Measurements from ENCODE around the gene TMEM191C.
"Not testable (repeated sequence)": the region's sequence is repeated elsewhere in the genome, so short reads cannot be mapped to it uniquely, and the experiment has no call there.

Gene TMEM191C

DNA sequence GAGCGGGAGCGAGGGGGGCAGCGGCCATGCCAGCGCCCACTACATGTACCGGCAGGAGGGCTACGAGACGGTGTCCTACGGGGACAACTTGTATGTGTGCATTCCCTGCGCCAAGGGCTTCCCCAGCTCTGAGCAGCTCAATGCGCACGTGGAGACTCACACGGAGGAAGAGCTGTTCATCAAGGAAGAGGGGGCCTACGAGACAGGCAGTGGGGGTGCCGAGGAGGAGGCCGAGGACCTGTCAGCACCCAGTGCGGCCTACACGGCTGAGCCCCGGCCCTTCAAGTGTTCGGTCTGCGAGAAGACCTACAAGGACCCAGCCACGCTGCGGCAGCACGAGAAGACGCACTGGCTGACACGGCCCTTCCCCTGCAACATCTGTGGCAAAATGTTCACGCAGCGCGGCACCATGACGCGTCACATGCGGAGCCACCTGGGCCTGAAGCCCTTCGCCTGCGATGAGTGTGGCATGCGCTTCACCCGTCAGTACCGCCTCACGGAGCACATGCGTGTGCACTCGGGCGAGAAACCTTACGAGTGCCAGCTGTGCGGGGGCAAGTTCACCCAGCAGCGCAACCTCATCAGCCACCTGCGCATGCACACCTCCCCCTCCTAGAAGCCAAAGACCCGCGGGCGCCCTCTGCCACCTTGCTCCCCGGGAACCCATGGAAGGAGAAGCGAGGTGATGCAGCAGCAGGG lies 20.9 kb upstream of the TMEM191C start:
- no peak for FAIRE-seq

DNA sequence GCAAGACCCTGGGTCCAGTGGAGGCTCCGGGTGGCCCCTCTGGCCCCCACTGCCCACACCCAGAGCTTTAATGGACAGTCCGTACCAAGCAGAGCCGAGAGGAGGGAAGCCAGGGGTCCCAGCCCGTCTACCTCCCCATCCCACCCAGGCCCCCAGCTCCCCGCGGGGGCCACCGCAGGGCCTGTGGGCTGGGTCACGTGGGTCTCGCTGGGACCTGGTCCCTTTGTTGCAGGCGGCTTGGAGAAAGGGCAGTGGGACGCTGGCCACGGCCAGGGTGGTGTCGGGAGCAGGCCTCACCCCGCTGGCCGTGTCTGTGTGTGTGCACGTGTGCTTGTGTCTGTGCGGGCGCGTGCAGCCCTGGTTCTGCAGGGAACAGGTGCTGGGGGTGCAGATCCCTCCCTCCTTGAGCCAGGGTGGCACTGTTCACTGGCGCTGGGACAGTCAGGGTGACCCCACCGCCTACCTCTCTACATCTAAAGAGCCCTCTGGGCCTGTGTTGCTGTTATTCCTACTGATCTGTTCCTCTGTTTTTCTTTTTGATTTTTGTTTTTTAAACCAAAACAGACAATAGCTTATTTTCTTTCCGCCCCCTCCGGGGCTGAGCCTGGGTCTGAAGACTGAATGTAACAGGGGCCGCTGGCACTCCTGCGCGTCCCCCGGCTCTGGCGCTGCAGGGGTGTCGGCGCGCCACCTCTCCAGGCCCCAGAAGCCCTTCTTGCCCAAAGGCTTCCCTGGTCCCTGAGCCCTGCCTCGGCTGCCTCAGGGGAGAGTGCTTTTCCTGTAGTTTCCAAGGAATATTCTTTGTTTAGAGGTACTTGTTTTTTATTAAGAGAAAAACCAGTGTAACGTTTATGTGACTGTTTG lies 20.1 kb upstream of the TMEM191C start:
- no peak for FAIRE-seq

DNA sequence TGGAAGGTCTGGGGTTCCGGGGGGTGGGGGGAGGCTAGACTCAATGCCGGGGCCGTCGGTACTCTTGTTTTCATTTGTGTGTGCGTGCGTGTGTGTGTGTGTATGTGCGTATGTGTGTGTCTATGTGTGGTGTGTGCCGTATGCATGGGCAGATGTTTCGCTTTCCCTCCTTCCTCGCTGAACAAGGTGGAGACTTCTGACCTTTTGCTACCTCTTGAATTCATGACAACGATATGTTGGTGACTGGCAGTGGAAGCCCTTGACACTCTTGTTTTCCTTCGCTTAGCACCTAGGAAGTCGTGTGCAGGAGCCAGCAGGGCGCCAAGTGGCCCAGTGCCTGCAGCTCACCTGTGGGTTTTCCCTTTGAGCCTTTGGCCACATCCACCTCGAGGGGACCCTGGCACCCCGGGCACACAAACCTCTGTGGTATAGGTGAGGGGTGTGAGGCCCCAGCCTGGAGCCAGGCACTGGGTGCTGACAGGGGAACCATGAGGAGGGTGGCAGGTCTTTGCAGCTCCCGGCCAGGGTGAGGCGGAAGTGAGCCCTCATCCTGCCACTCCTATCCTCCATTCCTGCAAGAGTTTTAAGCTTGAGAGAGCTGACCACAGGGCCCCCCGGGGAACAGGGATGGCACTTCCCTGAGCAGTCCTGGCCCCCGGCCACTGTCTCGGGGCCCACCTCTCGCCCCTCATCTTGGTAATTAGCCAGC lies 19.3 kb upstream of the TMEM191C start:
- no peak for FAIRE-seq

DNA sequence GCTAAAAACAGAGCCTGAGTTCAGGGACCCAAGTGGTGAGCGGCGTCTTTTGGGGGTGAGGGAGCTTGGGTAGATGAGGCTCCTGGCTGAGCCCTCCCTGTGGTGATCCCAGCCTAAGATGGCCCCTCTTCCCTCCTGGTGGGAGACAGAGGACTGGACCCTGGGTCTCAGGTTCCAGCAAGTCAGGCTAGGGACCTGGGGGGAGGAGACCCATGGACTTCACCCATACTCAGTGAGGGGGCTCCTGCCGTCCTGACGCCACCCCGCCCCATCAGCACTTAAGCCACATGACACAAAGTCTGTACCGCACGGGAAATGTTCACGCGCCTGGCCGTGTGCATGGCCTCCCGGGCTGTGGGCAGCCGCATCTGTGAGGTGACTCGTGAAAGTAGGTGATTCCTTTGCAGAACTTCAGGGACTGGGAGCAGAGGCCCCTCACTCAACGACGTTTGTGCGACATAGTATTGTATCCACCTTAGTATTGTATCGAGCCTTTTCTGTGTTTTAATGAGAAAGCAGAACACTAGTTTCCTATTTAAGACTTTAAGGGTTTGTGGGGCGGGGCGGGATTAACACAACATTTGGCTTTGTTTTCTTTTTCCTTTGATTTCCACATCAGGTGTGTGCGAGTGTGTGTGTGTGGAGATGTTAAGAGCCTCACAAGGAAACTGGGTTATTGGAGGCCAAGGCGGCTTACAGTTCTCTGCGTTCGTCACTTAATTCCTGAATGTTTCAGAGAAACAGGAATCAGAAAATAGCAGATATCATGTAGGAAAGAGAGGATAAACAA lies 18.4 kb upstream of the TMEM191C start:
- no peak for FAIRE-seq

DNA sequence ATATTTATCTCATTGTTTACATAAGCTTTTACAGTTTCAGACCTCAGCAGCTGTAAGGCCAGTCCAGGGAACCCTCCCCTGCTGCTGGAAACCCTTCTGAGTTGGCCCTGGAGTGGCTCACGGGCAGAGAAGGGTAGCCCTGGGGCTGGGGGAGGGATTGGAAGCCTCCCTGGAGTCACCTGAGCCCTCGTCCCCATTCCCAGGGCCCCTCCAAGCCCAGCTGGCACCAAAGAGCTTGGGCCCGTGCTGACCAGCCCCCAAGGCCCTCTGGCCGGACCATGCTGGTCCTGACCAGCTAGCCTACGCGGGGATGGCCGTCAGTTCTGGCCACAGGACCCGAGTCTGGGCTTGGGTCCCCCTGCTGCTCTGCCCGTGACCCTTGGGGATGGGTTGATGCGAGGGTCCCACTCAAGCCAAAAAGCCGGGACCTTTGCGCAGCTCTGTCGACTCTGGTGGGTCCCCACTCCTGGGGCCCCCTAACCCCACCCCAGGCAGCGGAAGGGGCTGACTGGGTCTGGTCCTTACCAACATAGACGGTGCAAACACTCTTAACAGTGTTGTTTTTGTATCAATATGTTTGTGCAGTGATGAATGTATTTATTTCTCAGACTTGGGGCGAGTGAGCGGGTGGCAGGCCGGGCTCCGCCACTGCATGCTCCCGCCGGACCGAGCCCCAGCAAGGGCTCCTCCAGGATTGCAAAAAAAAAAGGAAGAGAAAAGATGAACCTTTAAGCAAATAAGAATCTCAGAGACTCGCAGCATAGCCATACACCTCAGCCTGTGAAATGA lies 17.5 kb upstream of the TMEM191C start:
- no peak for FAIRE-seq

DNA sequence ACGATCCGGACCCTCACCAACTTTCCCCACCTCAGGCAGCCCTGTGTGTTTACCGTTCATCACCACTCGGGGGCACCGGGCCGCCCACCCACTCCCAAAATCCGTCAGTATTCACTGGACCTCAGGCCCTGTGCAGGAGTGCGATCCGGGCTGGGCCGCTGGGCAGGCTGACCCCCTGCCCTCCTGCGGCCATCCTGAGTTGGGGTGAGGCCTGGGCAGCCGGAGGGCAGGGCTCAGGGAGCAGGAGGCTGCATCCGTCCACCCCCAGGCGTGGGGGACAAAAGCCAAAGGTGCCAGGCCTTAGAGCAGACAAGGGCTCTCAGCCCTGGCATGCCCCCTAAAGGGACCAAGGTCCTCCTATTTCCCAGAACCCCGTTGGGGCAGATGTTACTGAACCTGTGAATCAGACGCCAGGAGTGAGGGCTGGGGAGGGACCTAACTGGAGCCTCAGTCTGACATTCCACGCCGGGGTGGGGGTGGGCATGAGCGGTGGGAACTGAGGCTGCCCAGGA lies 16.8 kb upstream of the TMEM191C start:
- FAIRE-seq, result no peak

DNA sequence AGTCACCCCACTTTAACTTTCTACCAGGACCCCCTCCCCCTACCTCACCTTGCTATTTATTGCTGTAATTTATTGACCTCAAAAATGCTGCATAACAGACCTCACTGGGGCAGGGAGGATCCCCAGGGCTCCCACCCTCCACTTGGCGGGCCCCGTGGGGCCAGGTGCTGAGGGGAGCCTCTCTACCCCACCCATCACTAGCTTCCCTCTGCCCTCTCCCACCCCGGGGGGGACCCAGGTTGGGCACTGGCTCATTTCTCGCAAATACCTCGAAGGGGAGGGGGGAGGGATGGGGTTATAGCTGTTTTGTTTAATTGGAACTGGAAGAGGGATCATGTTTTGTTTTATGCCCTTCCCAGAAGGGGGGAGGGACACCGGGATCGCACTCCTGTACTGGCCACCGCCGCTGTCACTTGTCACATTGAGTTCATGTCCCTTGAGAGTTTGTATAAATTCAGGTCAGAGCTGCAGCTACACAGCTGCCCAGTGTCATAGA lies 16.3 kb upstream of the TMEM191C start:
- no peak for FAIRE-seq

DNA sequence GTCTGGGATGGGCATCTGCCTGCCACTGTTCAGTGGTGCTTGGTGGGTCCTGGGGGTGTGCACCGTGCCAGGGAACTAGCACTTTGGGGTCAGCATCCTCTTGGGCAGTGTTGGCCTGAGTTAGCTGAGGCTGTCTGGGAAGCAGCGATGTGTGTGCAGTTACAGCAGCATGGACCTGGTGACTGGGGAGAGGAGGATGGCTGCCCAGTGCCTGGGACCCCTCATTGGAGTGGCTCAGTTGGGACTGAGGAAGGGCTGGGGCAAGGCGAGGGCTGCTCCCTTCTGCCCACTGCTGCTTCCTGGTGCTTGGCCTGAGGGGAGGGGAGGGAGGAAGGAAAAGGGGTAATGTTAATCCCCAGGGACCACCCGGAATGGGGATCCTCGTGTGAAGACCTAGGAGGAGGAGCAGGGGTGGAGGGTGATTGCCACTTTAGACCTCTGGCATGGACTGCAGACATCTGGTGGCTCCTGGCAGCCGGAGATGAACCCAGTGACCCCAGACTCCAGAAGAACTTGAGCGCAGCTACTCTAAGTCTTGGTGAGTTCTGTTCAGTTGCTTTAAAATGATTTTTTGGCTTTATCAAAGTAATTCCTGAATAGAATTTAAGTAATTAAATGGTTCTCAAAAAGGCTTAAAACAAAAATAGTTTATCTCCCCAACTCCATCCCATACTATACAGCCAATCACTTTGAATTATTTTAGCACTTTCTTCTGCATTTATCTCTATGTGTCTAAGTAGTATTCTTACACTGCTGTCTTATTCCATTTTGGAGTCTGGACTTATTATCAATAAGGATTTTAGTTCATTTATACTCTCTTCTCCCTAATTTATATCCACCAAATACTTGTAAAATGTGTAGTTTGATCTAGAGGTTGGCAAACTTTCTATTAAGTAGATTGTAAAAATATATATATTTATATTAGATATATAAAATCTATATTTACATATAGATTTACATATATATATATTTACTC lies 15.4 kb upstream of the TMEM191C start:
- no peak for FAIRE-seq

DNA sequence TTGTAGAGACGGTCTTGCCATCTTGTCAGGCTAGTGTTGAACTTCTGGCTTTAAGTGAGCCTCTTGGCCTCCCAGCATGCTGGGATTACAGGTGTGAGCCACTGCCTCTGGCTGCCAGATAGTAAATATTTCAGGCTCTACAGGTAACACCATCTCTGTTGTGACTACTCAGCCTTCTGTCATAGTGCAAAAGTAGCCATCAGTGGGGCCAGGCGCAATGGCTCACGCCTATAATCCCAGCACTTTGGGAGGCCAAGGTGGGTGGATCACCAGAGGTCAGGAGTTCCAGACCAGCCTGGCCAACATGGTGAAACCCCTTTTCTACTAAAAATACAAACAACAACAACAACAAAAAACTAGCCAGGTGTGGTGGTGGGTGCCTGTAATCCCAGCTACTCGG lies 14.5 kb upstream of the TMEM191C start:
- not testable (repeated sequence) for FAIRE-seq

DNA sequence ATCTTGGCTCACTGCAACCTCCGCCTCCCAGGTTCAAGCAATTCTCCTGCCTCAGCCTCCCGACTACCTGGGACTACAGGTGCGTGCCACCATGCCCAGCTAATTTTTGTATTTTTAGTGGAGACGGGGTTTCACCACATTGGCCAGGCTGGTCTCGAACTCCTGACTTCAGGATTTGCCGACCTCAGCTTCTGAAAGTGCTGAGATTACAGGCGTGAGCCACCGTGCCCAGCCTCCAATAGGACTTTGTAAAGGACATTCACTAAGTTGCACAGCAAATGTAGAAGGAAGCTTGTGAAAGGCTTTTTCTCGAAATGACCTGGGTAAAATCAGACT lies 12.2 kb upstream of the TMEM191C start:
- not testable (repeated sequence) for FAIRE-seq

DNA sequence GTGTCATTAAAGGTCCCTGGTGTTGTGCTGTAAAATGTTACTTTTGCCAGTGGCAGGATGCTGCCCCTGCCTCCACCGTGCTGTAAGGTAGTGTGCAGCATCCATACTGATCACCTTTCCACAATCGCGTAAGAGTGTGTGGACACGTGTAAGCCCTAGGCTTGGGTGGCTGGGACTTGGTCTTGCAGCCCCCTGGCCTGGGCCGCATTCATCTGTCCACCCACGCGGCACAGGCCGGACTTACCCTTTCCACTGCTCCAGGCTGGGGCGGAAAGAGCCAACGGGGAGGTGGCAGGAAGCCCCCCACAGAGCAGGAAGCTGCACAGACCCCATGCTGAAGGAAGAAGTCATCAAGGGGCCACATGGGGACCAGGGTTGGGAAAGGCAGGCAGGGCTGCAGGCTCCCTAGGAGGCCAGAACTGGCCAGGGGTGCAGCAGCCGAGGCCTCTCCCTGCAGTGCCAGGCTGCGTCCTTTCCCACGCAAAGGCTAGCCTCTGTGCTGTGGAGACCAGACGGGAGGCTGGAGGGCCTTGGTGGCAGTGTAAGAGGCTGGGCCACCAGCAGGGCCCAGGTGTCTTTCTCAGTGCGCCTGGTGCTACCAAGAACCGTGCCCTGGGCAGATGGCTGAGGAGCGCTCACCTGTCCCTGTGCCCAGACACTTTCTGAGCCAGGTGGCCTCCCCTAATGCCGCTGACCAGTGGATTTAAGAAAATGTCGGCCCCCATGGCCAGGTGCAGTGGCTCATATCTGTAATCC lies 11.7 kb upstream of the TMEM191C start:
- FAIRE-seq, result no peak

DNA sequence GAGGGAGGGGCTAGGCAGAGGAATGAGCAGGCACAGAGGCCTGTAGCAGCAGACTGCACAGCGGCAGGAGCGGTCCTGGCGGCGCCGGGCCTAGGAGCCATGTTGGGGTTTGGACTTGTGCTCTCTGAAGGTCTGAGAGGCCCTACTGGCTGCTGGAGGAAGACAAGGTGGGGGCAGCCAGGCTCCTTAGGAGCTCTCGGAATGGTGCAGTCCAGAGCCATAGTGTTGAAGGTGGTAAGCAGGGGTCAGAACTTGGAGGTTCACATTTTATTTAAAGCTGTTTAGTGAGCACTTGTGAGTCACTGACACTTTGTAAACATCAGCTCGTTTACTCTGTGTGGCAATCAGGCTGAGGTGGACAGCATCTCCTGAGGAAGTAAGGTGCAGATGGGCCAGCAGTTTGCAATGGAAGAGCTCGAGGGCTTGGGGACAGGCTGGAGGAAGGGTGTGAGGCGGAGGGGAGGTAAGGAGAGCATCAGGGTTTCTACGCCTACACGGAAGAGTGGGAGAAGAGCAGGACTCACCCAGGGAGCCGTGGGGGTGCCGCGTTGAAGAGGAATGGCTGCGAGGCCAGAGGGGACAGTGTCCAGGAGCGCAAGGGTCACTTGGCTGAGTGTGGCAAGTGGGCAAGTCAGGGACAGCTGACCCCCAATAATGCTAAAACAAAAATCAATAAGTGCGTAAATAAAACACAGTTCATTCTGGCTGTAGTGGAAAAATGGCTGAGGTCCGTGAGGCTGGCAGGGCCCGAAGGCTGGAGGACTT lies 10.0 kb upstream of the TMEM191C start:
- no peak for FAIRE-seq

DNA sequence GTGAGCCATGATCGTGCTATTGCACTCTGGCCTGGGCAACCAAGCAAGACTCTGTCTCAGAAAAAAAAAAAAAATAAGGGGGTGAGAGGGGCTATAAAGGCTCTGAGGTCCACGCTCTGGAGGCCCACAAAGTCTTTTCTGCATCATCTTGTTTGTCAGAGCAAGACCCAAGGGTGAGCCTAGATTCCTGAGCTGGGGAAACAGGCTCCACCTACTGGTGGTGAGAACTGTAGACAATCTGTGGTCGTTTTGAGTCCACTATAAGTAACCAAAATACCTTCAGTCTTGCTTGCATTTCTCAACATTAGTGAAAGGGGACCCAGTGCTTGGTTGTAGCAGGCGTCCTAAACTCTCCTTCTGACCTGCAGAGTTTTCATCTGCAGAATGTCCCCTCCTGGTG lies 4.5 kb upstream of the TMEM191C start:
- not testable (repeated sequence) for FAIRE-seq

DNA sequence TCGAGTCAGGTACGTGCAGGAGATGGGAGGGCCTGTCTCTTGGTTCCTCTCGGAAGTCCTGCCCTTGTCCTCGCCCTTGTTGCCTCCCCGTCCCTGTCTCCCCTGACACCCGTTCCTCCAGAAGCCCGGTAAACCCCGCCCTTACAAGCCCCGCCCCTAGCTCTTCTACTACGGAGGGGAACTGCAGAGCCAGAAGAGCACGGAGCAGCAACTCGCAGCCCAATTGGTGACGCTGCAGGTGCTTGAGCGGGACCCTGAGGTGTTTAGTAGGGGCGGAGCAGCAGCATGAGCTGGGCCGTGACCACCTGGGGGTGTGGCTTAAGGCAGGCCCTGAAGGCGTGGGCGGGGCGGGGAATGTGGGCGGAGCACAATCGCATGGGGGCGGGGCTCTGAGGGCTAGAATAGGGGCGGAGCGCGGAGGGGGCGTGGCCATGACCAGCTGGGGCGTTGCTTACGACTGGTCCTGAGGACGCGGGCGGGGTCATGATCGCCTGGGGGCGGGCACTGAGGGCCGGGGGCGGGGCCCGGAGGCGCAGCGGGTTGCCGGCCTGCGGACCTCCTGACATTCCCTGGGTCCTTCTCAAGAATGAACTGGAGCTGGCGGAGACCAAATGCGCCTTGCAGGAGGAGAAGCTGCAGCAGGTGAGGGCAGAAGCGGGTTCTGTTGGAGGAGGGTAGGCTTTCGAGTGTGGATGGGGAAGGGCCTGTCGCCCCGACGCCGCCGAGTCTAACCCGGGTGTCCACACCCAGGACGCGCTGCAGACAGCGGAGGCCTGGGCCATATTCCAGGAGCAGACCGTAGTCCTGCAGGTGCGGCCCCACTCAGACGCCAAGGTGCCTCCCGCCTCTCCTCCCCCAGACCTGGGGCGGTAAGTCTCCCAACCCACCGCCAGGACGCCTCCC lies 1.3 kb downstream of the TMEM191C start:
- not testable (repeated sequence) for FAIRE-seq

DNA sequence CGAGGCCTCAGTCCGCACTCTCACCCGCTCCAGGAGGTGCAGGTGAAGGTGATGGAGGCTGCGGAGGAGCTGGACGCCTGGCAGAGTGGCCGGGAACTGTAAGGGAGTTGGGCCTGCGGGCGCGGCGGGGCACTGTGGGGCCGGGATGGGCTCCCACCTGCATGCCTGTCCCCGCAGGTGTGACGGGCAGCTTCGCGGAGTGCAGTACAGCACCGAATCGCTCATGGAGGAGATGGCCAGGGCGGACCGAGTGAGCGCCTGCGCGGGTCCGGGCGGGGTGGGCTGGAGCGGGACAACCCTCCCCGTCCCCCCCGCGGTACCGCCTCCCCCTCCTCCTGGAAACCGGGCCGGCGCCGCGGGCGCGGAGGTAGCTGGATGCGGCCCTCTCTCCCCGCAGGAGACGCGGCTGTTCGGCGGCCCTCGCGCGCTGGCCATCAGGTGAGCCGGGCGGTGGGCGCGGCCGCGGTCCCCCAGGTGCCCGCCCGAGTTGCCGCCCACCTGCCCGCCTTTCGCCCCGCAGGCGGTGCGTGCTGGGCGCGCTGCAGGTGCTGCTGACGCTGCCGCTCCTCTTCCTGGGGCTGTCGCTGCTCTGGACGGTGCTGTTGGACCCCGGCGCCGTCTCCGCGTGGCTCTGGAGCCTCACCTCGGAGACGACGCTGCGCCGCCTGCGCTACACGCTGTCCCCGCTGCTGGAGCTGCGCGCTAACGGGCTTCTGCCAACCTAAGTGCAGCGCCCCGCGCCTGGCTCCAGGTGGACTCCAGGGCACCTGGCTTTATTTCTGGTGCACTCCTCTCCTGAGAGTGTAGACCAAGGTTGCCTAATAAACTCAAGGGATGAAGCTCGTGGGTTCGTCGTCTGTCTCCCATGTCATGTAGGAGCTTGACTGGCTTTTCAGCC lies 2.2 kb downstream of the TMEM191C start:
- FAIRE-seq, result not testable (repeated sequence)

DNA sequence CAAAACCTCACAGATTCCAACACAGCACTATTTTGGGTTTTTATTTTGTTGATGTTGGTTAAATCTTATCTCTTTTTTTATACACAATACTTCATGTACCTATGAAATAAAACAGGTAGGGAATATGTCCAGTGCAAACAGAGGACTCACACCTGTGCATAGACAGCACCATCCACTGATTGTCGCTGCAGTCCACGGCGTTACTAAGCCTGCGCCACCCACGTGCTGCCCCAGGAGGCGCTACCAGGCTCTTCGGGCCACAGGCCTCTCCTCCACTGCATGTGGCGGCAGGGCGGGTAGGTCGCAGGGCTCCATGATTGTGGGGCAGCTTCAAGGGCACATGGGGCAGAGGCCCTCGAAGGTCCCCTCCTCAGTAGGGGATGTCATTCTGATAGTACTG lies 5.8 kb downstream of the TMEM191C start:
- FAIRE-seq, result not testable (repeated sequence)
